WERI-Rb-1 (cell line): ENCODE measurements around the gene STPG4.

Experiments used
- DNase-seq: peaks from one replicate; pipeline ENCODE4 v3.0.0-alpha.2; 2020
- H3K27ac ChIP-seq: fragments of 250-450 bp; sonication (Bioruptor Pico); 2 replicates; pipeline ENCODE4 v1.5.1; 2020; ENCODE audit warnings: mild to moderate bottlenecking, moderate library complexity
- H3K27me3 ChIP-seq: fragments of 250-450 bp; sonication (Bioruptor Pico); 2 replicates; pipeline ENCODE4 v1.5.1; 2021; ENCODE audit warnings: mild to moderate bottlenecking, low read depth, moderate library complexity; ENCODE audit not compliant: insufficient read depth, severe bottlenecking
- H3K36me3 ChIP-seq: fragments of 250-450 bp; sonication (Bioruptor Pico); 2 replicates; pipeline ENCODE4 v1.5.1; 2020; ENCODE audit warnings: mild to moderate bottlenecking, moderate library complexity
- H3K4me3 ChIP-seq: 2 replicates; pipeline ENCODE4 v1.5.1; 2011; ENCODE audit warnings: low read depth, mild to moderate bottlenecking, control low read depth, low read length
- H3K9me3 ChIP-seq: fragments of 250-450 bp; sonication (Bioruptor Pico); 2 replicates; pipeline ENCODE4 v1.5.1; 2021; ENCODE audit warnings: mild to moderate bottlenecking, moderate library complexity; ENCODE audit not compliant: severe bottlenecking
- TF ChIP-seq, protein P1 (sequence below): IDR thresholded peaks from 2 replicates; pipeline ENCODE4 v1.5.1; 2011; ENCODE audit warnings: low read depth, mild to moderate bottlenecking, control low read depth, inconsistent platforms, low read length

Gene STPG4

DNA sequence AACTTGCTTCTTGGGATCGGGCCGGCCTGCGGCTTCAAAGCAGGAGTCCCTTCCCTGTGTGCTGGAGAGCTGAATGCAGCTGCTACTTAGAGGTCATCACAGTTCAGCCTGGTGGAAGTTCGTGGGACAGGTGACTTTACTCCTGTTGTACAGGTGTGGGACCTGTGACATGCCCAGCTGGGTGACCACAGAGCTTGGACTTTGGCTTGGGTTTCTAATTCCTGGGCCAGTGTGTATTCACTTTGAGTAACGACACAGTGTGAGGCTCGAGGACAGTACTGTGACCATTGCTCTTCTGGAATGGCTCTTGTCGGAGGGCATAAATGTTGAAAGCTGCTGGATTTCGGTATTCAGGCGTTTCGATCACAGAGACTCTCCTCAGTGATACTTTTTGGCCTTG is 114.5 kb downstream of the STPG4 start:
- no peaks in the 10 kb centered on the region for H3K27me3 ChIP-seq
- no peak overlapping the region for H3K4me3 ChIP-seq
- DNase-seq = no peak
- H3K36me3 ChIP-seq = no peaks in the 10 kb centered on the region
- TF ChIP-seq, protein P1, sequence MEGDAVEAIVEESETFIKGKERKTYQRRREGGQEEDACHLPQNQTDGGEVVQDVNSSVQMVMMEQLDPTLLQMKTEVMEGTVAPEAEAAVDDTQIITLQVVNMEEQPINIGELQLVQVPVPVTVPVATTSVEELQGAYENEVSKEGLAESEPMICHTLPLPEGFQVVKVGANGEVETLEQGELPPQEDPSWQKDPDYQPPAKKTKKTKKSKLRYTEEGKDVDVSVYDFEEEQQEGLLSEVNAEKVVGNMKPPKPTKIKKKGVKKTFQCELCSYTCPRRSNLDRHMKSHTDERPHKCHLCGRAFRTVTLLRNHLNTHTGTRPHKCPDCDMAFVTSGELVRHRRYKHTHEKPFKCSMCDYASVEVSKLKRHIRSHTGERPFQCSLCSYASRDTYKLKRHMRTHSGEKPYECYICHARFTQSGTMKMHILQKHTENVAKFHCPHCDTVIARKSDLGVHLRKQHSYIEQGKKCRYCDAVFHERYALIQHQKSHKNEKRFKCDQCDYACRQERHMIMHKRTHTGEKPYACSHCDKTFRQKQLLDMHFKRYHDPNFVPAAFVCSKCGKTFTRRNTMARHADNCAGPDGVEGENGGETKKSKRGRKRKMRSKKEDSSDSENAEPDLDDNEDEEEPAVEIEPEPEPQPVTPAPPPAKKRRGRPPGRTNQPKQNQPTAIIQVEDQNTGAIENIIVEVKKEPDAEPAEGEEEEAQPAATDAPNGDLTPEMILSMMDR = no peak
- no peak overlapping the region for H3K27ac ChIP-seq
- H3K9me3 ChIP-seq = no peaks in the 10 kb centered on the region

DNA sequence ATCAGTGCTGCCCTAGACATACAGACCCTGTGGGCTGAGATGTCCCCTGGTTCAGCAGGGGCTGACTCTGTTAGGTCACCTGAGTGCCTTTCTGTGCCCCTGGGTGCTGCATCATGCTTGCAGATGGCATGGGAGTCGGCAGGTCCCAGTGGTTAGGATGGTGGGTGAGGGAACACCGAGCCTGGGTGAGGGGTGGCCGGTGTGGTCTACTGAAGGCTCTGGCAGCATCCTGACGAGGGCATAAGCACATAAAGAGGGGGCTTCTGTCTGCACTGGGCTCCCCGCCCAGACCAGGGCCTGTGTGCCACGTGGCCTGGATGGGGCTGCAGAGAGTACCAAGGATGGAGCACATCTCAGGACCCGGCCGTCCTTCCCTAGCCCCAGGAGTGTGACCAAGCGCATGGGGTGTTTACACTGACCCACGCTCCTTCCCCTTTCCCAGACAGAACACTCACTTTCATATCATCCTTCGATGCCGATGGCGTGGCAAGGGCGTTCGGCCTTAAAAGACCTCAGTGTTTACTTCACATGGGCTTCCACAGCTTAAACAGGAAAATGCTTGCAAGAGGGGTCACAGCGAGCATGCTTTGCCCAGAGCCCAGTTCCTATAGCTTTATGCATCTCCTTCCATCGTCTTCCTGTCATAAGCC is 115.1 kb downstream of the STPG4 start:
- no peaks in the 10 kb centered on the region for H3K27me3 ChIP-seq
- H3K36me3 ChIP-seq = no peaks in the 10 kb centered on the region
- TF ChIP-seq, protein P1 = no peak
- no peak overlapping the region for H3K4me3 ChIP-seq
- H3K27ac ChIP-seq = no peak overlapping the region
- H3K9me3 ChIP-seq = no peaks in the 10 kb centered on the region
- DNase-seq = no peak

DNA sequence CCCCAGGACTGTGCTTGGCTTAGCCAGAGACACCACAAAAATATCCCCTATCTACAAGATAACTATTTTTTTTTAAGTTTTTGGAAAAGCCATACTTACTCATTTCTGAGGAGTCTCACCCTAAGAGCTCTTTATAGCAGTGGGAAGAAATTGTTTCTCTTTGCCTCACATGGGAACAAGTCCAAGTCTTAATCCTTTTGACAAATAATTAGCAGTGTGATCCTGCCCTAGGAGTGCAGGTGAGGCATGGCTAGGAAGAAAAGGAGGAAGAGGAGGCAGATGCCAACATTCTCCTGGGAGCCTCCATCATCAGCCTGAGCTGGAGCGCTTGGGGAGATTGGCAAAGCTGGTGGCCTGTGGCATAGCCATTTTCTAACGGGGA is 115.6 kb downstream of the STPG4 start:
- Histone ChIP-seq H3K27me3 (no peaks in the 10 kb centered on the region), H3K36me3 (no peaks in the 10 kb centered on the region), H3K27ac (no peak overlapping the region), H3K9me3 (no peaks in the 10 kb centered on the region), H3K4me3 (no peak overlapping the region)
- TF ChIP-seq, protein P1 = no peak
- no peak for DNase-seq

DNA sequence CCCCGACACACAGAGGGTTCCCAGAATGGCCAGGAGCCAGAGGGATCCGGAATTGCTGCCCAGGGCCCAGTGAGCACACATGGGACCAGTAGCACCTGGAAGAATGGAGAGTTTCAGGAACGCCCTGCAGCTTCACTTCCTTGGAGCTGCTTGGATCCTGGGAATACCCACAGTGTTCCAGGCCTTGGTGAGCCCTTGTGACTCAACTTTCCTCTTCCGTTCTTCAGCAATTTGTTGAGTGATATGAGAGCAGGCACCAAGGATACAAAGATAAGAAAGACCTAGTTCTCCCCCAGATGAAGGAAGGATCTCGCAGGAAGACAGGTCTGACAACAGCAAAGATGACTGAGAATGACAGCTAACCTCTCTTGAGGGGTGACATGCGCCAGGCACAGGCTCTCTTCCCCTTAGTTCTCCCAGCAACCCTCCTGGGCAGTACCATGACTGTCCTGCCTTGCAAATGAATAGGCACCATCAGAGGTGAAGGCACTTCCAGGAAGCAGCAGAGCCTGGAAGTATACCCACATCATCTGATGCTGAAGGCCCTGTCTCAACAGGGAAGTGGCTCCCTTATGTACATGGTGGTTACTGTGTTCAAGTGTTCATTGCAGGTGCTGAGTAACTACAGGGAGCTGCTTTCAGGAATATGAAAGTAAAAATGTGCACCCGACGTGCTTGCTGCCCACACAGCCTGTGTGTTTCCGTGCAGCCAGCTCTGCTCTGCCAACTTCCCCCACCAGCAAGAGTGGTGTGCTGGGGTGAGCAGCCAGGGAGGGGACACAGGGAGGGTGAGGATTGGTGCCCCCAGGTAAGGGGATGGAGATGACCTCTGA is 116.2 kb downstream of the STPG4 start:
- no peaks in the 10 kb centered on the region for H3K27me3 ChIP-seq
- TF ChIP-seq, protein P1 = no peak
- no peaks in the 10 kb centered on the region for H3K9me3 ChIP-seq
- no peak overlapping the region for H3K4me3 ChIP-seq
- no peak overlapping the region for H3K27ac ChIP-seq
- no peaks in the 10 kb centered on the region for H3K36me3 ChIP-seq
- no peak for DNase-seq

DNA sequence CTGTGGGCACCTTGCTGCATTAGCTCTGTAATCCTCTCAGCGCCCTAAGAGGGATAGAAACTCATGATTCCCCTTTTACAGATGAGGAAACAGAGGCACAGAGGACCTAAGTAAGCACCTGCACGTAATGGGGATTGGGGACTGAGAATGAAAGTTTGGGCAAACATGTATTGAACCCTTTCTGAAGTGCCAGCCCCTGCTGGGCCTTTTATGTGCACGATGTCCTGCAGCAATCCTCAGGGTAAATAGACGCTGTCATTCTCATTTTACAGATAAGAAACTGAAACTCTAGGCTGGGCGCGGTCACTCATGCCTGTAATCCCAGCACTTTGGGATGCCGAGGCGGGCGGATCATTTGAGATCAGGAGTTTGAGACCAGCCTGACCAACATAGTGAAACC is 117.4 kb downstream of the STPG4 start:
- H3K4me3 ChIP-seq = no peak overlapping the region
- H3K27me3 ChIP-seq = no peaks in the 10 kb centered on the region
- H3K9me3 ChIP-seq = no peaks in the 10 kb centered on the region
- H3K36me3 ChIP-seq = no peaks in the 10 kb centered on the region
- no peak for DNase-seq
- TF ChIP-seq, protein P1 = no peak
- no peak overlapping the region for H3K27ac ChIP-seq
